Activated CD4-positive, CD25-positive, alpha-beta regulatory T cell treated with anti-CD3 and anti-CD28 coated beads, Interleukin-2, amount 50 U/mL, for 72 hours (primary cell): ENCODE data around the gene TRERF1.

Source experiments
- DNase-seq: peaks from one replicate; pipeline ENCODE4 v3.0.0; 2021

The TRERF1 gene

GRCh38 chr6:42424906-42425474 is 26.7 kb downstream of the TRERF1 start:
- DNase-seq: no peak

DNA sequence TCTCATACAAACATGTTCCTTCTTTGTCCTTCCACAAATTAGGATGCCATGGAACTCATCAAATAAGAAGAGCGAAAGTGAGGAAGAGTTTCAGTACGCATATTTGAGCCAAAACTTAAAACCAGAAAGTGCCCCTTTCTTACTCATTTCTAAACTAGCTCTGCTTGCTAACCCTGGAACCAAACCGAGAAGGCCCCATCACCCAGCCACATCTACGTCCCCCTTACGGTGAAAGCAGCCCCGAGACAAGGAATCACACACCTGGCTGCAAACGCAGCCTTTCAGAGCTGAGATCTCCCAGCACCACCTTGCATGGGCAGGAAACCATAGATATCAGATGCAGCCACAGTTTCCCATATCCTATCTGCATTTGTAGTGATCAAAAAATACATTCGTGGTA is 28.5 kb downstream of the TRERF1 start:
- DNase-seq: no peak

- no peak for DNase-seq
These were observed 31.0 kb downstream of the TRERF1 start for GRCh38 chr6:42420741-42421140.

- no peak for DNase-seq
These were observed 32.0 kb downstream of the TRERF1 start for GRCh38 chr6:42419490-42420280.

DNA sequence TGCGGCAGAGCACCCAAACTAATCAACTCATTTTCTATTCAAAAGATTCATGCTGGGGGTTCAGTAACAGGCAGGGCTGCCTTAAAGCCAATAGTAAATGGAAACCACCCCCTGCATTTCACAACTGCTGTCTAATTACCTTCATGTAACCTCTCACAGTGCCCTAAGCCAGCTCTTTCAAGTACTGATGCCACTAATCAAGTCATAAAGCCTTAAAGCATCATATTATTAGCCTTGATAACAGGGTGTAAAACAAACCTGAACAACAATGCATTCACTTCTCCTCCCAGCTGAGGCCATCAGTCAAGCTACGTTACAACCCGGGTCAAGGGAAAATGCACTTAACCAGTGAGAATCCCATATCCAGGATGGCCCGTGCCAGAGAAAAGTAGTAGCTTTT is 33.0 kb downstream of the TRERF1 start:
- no peak for DNase-seq

DNA sequence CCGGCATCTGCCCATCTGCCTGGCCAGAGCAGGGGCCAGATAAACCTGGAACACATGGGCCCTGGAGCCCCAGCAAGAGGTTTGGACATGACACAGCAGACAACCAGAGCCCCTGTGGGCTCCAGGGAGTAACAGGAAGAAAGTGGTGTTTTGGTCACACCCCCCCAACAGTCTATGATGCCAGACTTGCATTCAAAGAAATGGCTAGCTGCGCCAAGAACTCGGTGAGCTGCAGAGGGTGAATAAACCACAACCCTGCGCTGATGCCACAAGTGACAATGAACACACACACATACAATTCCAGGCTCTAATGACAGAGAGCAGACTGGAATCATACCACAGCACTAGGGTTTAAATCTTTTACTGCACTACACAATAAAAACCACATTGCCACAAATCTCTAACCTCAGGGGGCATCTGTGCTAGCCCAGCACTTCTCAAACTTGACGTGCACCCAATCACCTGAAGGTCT is 34.0 kb downstream of the TRERF1 start:
- DNase-seq: no peak

GRCh38 chr6:42411406-42411805 is 40.3 kb downstream of the TRERF1 start:
- DNase-seq: no peak

- no peak for DNase-seq
These were observed 40.9 kb downstream of the TRERF1 start for GRCh38 chr6:42410861-42411260.

DNA sequence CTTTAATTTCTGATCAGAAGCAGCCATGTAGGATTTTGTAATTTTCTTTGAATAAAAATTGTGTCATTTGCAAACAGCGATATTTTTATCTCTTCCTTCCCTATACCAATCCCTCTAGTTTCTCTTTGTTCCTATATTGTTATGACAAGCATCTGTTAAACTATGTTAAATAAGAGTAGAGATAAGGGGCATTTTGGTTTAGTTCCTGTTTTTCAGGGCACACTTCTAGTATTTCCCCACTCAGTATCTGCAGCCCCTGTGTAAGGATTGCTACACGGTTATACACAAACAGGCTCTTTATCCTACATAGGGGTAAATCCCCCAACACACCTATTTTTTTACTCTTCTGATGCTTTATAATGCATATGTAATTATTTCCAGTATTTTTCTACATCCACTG is 42.1 kb downstream of the TRERF1 start:
- no peak for DNase-seq

DNA sequence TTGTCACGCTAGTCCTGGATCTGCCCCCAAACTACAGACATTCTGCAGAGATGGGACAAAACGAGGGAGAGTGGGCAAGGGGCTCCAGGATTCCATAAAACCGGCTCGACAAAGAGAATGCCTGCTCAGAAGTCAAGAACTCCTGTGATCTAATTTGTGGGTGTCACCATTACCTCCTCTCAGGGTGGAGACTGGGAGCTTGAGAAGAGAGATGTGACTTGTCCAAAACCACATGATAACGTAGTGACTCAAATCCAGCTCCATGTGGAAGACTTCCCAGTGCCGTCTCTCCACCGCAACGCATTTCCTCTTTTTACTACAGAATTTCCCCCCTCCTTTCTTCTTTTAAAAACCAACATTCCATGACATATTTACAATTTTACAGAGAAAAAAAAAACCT is 44.3 kb downstream of the TRERF1 start:
- no peak for DNase-seq

GRCh38 chr6:42406306-42407280 is 45.1 kb downstream of the TRERF1 start:
- DNase-seq: no peak

DNA sequence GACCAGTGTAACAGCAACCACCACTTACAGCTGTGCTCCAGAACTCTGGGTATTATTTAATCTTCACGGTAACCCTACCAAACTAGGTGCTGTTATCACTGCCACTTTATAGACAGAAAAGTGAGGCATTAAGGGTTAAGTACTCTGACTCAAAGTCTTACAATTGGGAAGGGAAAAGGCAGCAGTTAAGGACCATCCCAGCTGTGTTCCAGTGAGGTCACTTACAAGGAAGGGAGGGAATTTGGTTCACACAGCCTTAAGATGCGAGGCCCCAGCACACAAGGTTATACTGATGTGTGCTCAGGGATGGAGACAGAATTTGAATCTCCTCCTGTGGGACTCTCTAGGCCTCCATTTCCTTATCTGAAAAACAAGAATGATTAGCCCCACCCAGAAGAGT is 46.7 kb downstream of the TRERF1 start:
- DNase-seq: no peak

- DNase-seq: no peak
These were observed 47.2 kb downstream of the TRERF1 start for GRCh38 chr6:42404484-42404883.

DNA sequence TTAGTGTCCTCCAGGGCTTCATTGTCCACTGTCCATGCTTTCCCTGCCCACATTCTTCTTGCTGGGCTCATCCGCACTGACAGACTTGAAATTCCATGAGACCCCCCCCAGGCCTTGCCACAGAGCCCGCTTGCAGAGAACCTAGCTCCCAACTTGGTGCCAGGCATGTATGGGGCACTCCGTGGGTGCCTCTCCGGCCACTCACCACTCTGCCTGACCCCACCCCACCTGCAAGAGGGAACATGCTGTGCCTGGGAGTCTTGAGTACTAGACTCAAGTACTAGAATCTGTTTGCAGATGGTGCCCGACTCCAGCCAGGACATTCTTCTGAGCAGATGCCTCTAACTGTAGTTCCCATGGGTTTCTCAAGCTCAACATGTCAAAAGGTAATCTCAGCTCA is 47.9 kb downstream of the TRERF1 start:
- no peak for DNase-seq

DNA sequence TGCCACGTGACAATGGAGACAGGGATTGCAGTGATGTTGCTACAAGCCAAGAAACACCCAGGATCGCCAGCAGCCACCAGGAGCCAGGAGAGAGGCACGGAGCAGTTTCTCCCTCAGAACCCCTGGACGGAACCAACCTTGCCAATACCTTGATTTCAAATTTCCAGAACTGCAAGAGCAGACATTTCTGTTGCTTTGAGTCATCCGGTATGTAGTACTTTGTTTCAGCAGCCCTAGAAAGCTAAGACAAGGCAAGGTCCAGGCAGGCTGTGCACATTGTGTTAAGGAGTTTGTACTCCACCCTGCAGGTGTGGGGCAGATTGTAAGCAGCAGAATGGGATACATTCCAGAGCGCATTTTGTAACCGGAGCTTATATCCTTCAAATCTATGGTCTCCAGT is 48.3 kb downstream of the TRERF1 start:
- DNase-seq: no peak

- no peak for DNase-seq
These were observed 49.5 kb downstream of the TRERF1 start for GRCh38 chr6:42402184-42402583.

- DNase-seq: no peak
These were observed 50.1 kb downstream of the TRERF1 start for GRCh38 chr6:42401613-42401951.

DNA sequence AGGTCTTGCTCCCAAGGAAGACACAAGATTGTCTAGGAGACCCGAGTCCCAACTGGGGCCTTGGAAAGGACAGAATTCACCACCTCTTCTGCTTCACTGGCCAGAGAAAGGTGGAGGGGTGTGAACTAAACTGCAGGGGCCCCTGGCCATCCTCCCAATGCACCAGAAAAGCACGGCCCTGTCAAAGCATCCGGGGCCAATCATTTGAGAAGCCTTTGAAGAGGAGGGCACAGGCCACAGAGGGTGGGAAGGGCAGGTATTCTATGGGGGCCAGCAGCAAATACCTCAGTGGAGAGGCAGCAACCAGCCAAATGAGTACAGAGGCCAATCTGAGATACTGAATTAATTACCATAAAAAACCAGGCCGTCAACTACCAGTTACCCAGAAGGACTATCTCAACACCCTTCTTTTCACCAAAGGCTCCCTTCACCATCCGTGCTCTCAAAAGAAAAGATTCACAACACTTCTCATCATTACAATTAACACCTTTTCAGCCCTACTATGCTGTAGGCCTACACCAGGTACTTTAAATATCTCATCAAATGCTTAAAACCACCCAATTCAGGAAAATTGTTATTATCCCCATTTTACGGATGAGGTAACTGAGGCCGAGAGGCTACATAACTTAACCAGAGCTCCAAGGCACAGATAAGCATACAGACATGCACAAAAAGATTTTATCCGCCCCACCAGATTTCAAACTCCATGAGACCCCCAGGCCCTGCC is 50.7 kb downstream of the TRERF1 start:
- no peak for DNase-seq

DNA sequence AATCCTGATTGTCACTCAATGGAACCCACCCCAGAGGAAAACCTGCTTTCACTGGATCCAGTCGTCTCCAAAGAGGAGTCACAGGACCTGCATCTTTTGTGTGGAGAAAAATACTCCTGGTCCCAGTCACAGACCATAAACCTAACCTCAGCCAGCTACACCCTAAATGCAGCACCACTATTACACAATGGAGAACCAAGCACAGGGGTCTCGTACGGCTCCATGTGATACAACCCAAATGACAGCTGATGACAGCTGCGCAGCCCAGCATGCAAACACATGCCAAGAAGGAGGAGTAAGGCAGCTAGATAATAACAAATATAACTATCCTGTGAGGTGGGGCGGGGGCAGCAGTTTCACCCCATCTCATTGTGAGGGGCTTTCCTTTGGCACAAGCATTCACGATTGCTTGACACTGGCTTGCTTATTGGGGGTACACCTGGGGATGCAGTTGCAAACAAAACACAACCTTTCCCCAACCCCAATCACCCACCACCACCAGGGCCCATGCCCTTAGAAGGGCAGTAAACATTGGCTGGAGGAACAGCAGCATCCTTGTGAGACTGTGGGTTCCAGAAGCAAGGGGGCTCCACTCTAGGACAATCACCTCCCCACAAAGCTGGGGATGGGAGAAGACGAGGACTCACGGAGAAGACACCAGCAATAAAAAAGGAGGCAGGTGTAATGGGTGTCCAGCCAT is 51.5 kb downstream of the TRERF1 start:
- no peak for DNase-seq

DNA sequence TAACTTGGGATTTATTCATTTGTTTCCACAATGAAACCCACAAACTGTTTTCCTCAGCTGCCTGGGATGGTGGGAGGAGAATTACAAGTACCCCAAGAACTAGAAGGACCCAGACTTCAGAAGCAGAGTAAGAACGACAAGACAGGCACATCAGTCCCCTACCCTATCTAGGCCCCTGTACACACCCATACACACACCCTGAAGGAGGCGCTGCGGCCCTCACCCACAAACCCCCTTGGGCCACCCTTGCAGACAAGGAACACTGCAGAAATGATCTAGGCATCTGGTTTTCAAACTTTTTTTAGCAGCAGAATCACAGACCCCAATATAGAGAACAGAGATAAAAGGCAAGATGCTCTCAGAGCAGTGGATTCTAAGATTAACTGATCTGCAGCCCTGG is 55.0 kb downstream of the TRERF1 start:
- no peak for DNase-seq

DNA sequence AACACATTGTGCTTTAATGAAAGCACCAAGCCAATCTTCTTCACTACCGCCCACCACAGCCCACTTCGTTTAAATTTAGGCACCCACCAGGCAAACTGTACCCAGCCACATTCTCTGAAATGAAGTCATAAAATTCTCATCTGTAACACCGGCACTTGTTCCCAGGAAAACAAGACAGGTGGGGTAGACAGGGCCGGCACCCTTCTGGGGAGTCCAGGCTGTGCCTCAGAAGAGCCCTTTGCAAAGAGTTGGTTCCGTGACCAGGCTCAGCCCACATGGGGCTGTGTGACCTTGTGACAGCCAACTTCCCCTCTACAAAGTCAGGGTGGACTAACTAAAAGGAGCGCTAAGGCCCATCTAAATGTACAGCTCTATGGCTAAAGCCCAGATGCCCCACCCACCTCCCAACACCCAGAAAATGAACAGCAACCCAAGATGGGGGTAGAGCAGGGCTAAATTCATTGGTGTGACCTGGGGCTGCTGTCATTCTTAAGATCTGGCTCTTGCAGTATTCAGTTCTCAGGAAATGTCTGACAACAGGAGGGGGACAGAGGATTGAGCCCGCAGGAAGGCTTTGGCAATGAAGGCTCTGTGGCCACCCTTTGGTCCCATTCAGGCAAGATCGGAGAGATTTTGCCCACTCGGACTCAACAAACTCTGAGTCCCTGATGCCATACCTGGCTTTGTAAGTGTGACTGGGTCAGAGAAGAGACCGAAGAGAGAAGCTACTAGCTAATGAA is 56.7 kb downstream of the TRERF1 start:
- peak; percentile 7 for DNase-seq

- no peak for DNase-seq
These were observed 57.6 kb downstream of the TRERF1 start for GRCh38 chr6:42394151-42394550.
